Neural crest cell (in vitro differentiated cells): ENCODE data around the gene ZNF189. TPM values are rescaled to one million over a fixed set of nuclear protein-coding genes. Genes with fewer than 3 reads are reported as not detected.

Experiments used
- DNase-seq: peaks from one replicate; pipeline ENCODE4 v3.0.0; 2021; ENCODE audit warnings: low read depth, mixed read lengths, low spot score
- H3K27ac Mint-ChIP-seq: one replicate; pipeline ENCODE4 v1.8.0; 2021; ENCODE audit warnings: mild to moderate bottlenecking, mixed read lengths; ENCODE audit not compliant: unreplicated experiment
- H3K27me3 Mint-ChIP-seq: 2 replicates; pipeline ENCODE4 v1.8.0; 2021; ENCODE audit warnings: low read depth, mild to moderate bottlenecking, mixed read lengths
- H3K36me3 Mint-ChIP-seq: 2 replicates; pipeline ENCODE4 v1.8.0; 2021; ENCODE audit warnings: low read depth, mild to moderate bottlenecking, mixed read lengths
- H3K4me1 Mint-ChIP-seq: 2 replicates; pipeline ENCODE4 v1.8.0; 2021; ENCODE audit warnings: mixed read lengths
- H3K4me3 Mint-ChIP-seq: one replicate; pipeline ENCODE4 v1.8.0; 2021; ENCODE audit warnings: mild to moderate bottlenecking, mixed read lengths
- H3K9me3 Mint-ChIP-seq: 2 replicates; pipeline ENCODE4 v1.8.0; 2021; ENCODE audit warnings: mixed read lengths
- CTCF ChIP-seq: fragments of 200-600 bp; sonication (generic); conservative IDR thresholded peaks from 2 replicates; pipeline ENCODE4 v1.5.0; 2021; ENCODE audit warnings: antibody characterized with exemption, mild to moderate bottlenecking
- total RNA-seq: library from RNA; stranded (reverse); gene quantifications from 2 replicates; pipeline ENCODE4 v1.2.1, GENCODE V29; 2021

ZNF189 gene
- total RNA-seq, 1 donor from 2014 or later, result 24.0 TPM

- H3K9me3 Mint-ChIP-seq, result peaks cover 3% of the 10 kb centered on the region
- H3K4me1 Mint-ChIP-seq, result no peaks in the 10 kb centered on the region
- TF ChIP-seq CTCF, result no peak
- H3K4me3 Mint-ChIP-seq, result no peak overlapping the region
- no peak overlapping the region for H3K27ac Mint-ChIP-seq
- DNase-seq, result no peak
- no peaks in the 10 kb centered on the region for H3K27me3 Mint-ChIP-seq
- H3K36me3 Mint-ChIP-seq, result peaks cover 8% of the 10 kb centered on the region
Observed at GRCh38 chr9:101421653-101422065, 23.0 kb downstream of the ZNF189 start.

GRCh38 chr9:101427358-101427757 is 28.7 kb downstream of the ZNF189 start:
- no peaks in the 10 kb centered on the region for H3K9me3 Mint-ChIP-seq
- H3K36me3 Mint-ChIP-seq, result no peaks in the 10 kb centered on the region
- no peak overlapping the region for H3K27ac Mint-ChIP-seq
- no peak for DNase-seq
- no peaks in the 10 kb centered on the region for H3K4me1 Mint-ChIP-seq
- no peak for TF ChIP-seq CTCF
- H3K4me3 Mint-ChIP-seq, result no peak overlapping the region
- H3K27me3 Mint-ChIP-seq, result peaks cover 4% of the 10 kb centered on the region

- H3K27me3 Mint-ChIP-seq, result peaks cover 4% of the 10 kb centered on the region
- no peaks in the 10 kb centered on the region for H3K9me3 Mint-ChIP-seq
- no peak for TF ChIP-seq CTCF
- no peak overlapping the region for H3K4me3 Mint-ChIP-seq
- H3K4me1 Mint-ChIP-seq, result no peaks in the 10 kb centered on the region
- no peak for DNase-seq
- H3K27ac Mint-ChIP-seq, result no peak overlapping the region
- no peaks in the 10 kb centered on the region for H3K36me3 Mint-ChIP-seq
Observed at GRCh38 chr9:101427957-101428655, 29.5 kb downstream of the ZNF189 start.

GRCh38 chr9:101428909-101429308 is 30.3 kb downstream of the ZNF189 start:
- Mint-ChIP-seq H3K9me3 (no peaks in the 10 kb centered on the region), H3K4me3 (no peak overlapping the region), H3K36me3 (no peaks in the 10 kb centered on the region), H3K4me1 (no peaks in the 10 kb centered on the region), H3K27ac (no peak overlapping the region), H3K27me3 (peaks cover 4% of the 10 kb centered on the region)
- DNase-seq, result no peak
- TF ChIP-seq CTCF, result no peak

- H3K4me3 Mint-ChIP-seq, result no peak overlapping the region
- no peaks in the 10 kb centered on the region for H3K4me1 Mint-ChIP-seq
- no peak for TF ChIP-seq CTCF
- no peaks in the 10 kb centered on the region for H3K36me3 Mint-ChIP-seq
- peaks cover 4% of the 10 kb centered on the region for H3K27me3 Mint-ChIP-seq
- no peak for DNase-seq
- no peaks in the 10 kb centered on the region for H3K9me3 Mint-ChIP-seq
- no peak overlapping the region for H3K27ac Mint-ChIP-seq
Observed at GRCh38 chr9:101429736-101430135, 31.1 kb downstream of the ZNF189 start.
